T-helper 17 cell (primary cell): ENCODE data around the gene UGT1A6. TPM values are rescaled to one million over a fixed set of nuclear protein-coding genes. Genes with fewer than 3 reads are reported as not detected.

Experiments used
- ATAC-seq: fragments of 150-1000 bp; cut with Tn5 transposase; 2 replicates; pipeline ENCODE4 v1.10.0; 2021; ENCODE audit warnings: mild to moderate bottlenecking, moderate library complexity
- DNase-seq, 3 donors: peaks; one replicate each; pipeline versions ENCODE4 v3.0.0 to v3.0.0-alpha.2; 2020 to 2021
- H3K9me3 ChIP-seq: one replicate; pipeline ENCODE4 v1.7.0; 2013; ENCODE audit warnings: low read length, mild to moderate bottlenecking; ENCODE audit not compliant: control insufficient read depth, poor library complexity, severe bottlenecking
- H3K27ac Mint-ChIP-seq: one replicate; pipeline ENCODE4 v1.8.0; 2022; ENCODE audit warnings: mild to moderate bottlenecking, moderate library complexity, mixed read lengths
- H3K27me3 Mint-ChIP-seq: one replicate; pipeline ENCODE4 v1.8.0; 2022; ENCODE audit warnings: mixed read lengths
- H3K36me3 Mint-ChIP-seq: one replicate; pipeline ENCODE4 v1.8.0; 2022; ENCODE audit warnings: low read depth, mixed read lengths
- H3K4me1 Mint-ChIP-seq: one replicate; pipeline ENCODE4 v1.8.0; 2022; ENCODE audit warnings: mild to moderate bottlenecking, mixed read lengths
- H3K4me3 Mint-ChIP-seq: one replicate; pipeline ENCODE4 v1.8.0; 2022; ENCODE audit warnings: mild to moderate bottlenecking, moderate library complexity, mixed read lengths
- total RNA-seq, 4 donors: library from RNA in 2 of 4; stranded (reverse) in 2 of 4; gene quantifications; one replicate each; pipeline ENCODE4 v1.2.3 and lab custom pipeline; 2022 to 2026

The UGT1A6 gene
- total RNA-seq, 2 donors from 2014 or later: not detected

DNA sequence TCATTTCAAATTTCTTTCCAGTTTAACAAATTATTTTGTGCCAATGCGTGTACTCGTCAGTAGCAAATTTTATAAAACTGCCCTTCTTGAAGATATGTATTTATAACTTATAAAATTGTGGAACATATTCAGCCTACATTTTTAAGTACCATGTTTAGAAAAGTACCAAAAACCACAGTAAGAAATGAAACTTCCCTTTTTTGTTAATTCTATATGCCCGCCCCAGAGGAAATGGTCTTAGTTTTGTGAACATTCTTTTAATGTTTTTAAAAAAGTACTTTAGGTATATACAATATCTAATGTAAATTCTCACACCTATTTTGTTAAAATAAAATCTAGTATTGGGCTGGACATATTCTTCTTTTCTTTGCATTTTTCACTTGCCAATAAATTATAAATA is 19.8 kb upstream of the UGT1A6 start:
- Mint-ChIP-seq H3K36me3 (no peaks in the 10 kb centered on the region), H3K4me1 (no peaks in the 10 kb centered on the region), H3K4me3 (no peak overlapping the region), H3K27ac (no peak overlapping the region), H3K27me3 (peaks cover 54% of the 10 kb centered on the region)
- no peak for ATAC-seq
- no peak for DNase-seq
- no peaks in the 10 kb centered on the region for H3K9me3 ChIP-seq

GRCh38 chr2:233673896-233674295 is 18.8 kb upstream of the UGT1A6 start:
- no peak for DNase-seq
- Mint-ChIP-seq H3K27ac (no peak overlapping the region), H3K4me1 (no peaks in the 10 kb centered on the region), H3K27me3 (peaks cover 61% of the 10 kb centered on the region), H3K36me3 (no peaks in the 10 kb centered on the region), H3K4me3 (no peak overlapping the region)
- ATAC-seq: no peak
- H3K9me3 ChIP-seq: no peaks in the 10 kb centered on the region

DNA sequence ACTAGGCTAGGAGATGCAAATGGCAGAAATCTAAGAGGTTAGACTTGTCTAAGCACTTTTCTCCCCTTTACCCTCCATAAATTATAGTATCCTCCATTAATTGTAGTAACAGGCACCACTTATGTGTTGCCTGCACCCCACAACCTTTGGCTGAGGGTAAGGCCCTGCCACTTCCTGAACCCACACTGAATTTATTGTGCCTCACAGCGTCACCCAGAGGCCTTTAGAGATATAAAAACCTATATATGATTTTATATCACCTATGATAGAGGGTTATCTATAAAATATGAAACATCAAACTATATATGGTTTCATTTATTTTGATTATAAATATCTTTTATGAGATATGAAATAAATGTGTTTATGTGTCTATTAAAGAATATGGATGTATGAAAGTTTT is 18.4 kb upstream of the UGT1A6 start:
- Mint-ChIP-seq H3K4me1 (no peaks in the 10 kb centered on the region), H3K27ac (no peak overlapping the region), H3K4me3 (no peak overlapping the region), H3K27me3 (peaks cover 64% of the 10 kb centered on the region), H3K36me3 (no peaks in the 10 kb centered on the region)
- no peaks in the 10 kb centered on the region for H3K9me3 ChIP-seq
- DNase-seq (no peak), ATAC-seq (no peak)

DNA sequence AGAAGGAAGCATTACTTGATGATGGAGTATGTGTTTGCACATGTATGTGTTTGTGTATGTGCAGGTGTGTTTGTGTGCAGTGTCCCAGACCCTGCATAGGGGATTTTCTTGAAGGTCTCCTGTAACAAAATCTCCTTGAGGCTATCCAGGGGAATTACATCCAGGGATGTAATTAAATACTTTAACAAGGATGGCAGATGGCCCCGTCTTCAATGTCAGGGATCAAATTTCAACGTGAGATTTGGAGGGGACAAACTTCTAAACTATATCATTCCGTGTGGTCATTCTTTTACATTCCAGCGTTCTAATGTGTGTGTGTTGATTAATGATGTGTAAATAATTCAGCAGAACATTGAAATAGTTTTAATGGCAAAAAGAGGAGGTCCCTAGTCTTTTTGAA is 17.7 kb upstream of the UGT1A6 start:
- H3K27me3 Mint-ChIP-seq: peaks cover 67% of the 10 kb centered on the region
- ATAC-seq: no peak

GRCh38 chr2:233676046-233676445 is 16.6 kb upstream of the UGT1A6 start:
- ATAC-seq (no peak), DNase-seq (no peak)
- peaks cover 61% of the 10 kb centered on the region for H3K27me3 Mint-ChIP-seq
- no peaks in the 10 kb centered on the region for H3K4me1 Mint-ChIP-seq
- no peak overlapping the region for H3K4me3 Mint-ChIP-seq
- peaks cover 2% of the 10 kb centered on the region for H3K36me3 Mint-ChIP-seq
- no peaks in the 10 kb centered on the region for H3K9me3 ChIP-seq
- H3K27ac Mint-ChIP-seq: no peak overlapping the region

More for the DNA sequence above, 17.7 kb upstream of the UGT1A6 start:
- H3K4me1 Mint-ChIP-seq: no peaks in the 10 kb centered on the region
- no peak overlapping the region for H3K4me3 Mint-ChIP-seq
- H3K9me3 ChIP-seq: no peaks in the 10 kb centered on the region
- H3K36me3 Mint-ChIP-seq: peaks cover 2% of the 10 kb centered on the region
- DNase-seq: no peak
- H3K27ac Mint-ChIP-seq: no peak overlapping the region

DNA sequence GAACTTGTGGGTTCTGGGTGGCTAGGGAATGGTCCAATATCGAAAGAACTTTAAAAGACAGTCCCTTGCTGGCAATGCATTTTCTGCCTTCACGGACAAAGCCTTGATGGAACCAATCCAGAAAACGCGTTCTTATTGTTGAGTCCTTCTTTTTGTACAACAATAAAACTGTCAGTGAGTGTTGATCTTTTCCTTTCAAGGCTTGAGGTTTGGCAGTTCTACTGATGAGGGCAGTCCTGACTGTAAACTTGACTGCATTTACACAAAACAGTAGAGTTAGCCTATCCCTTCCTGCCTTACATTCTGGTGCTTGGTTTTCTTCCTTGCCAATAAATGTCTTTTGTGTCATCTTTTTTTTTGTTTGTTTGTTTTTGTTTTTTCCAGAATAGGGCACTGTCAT is 13.5 kb upstream of the UGT1A6 start:
- DNase-seq (no peak), ATAC-seq (no peak)
- Mint-ChIP-seq H3K27ac (no peak overlapping the region), H3K4me1 (no peaks in the 10 kb centered on the region), H3K27me3 (peaks cover 54% of the 10 kb centered on the region), H3K36me3 (peaks cover 2% of the 10 kb centered on the region), H3K4me3 (no peak overlapping the region)
- no peaks in the 10 kb centered on the region for H3K9me3 ChIP-seq

- Mint-ChIP-seq H3K4me3 (no peak overlapping the region), H3K36me3 (peaks cover 2% of the 10 kb centered on the region), H3K4me1 (no peaks in the 10 kb centered on the region), H3K27me3 (peaks cover 48% of the 10 kb centered on the region), H3K27ac (no peak overlapping the region)
- no peaks in the 10 kb centered on the region for H3K9me3 ChIP-seq
- ATAC-seq (no peak), DNase-seq (no peak)
Measured at GRCh38 chr2:233680361-233681045, 12.2 kb upstream of the UGT1A6 start.

GRCh38 chr2:233681521-233682099 is 11.1 kb upstream of the UGT1A6 start, which contains the start of gene UGT1A7:
TSS of gene UGT1A7 (plus strand) at chr2:233681901. CDS start at chr2:233681938, 37 bp downstream.
- Mint-ChIP-seq H3K27ac (no peak within 1 kb of the TSS), H3K36me3 (peaks cover 3% of the 10 kb centered on the region), H3K4me3 (no peak within 1 kb of the TSS), H3K27me3 (peaks cover 43% of the 10 kb centered on the region), H3K4me1 (no peaks in the 10 kb centered on the region)
- no peaks in the 10 kb centered on the region for H3K9me3 ChIP-seq
- no peak for DNase-seq
- no peak for ATAC-seq

DNA sequence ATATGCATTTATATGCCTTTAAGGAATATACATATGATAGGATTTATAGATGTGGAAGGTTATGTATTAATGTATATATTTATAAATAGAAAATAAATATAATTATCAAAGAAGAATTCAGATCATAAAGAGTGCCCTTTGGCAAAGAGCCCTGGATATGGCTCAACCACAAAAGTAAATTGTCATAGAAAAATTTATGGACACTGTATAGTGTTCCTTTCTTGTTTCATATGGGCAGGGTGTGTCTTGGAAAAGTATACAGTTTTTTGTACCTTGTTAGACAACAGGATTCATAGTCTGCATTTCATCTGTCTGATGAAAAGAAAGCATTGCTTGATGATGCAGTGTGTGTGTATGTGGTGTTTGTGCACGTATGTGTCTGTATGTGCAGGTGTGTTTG is 8.1 kb upstream of the UGT1A6 start:
- Mint-ChIP-seq H3K27ac (no peak overlapping the region), H3K27me3 (peaks cover 36% of the 10 kb centered on the region), H3K4me1 (no peaks in the 10 kb centered on the region), H3K4me3 (no peak overlapping the region), H3K36me3 (peaks cover 5% of the 10 kb centered on the region)
- H3K9me3 ChIP-seq: no peaks in the 10 kb centered on the region
- DNase-seq (no peak), ATAC-seq (no peak)

- no peak for DNase-seq
- H3K36me3 Mint-ChIP-seq: peaks cover 3% of the 10 kb centered on the region
- H3K9me3 ChIP-seq: no peaks in the 10 kb centered on the region
- H3K27me3 Mint-ChIP-seq: peaks cover 40% of the 10 kb centered on the region
- H3K27ac Mint-ChIP-seq: no peak overlapping the region
- no peak overlapping the region for H3K4me3 Mint-ChIP-seq
- H3K4me1 Mint-ChIP-seq: no peaks in the 10 kb centered on the region
- no peak for ATAC-seq
Measured at GRCh38 chr2:233686928-233687327, 5.8 kb upstream of the UGT1A6 start.

- Mint-ChIP-seq H3K27me3 (peaks cover 51% of the 10 kb centered on the region), H3K4me3 (no peak overlapping the region), H3K27ac (no peak overlapping the region), H3K36me3 (peaks cover 3% of the 10 kb centered on the region), H3K4me1 (no peaks in the 10 kb centered on the region)
- H3K9me3 ChIP-seq: no peaks in the 10 kb centered on the region
- ATAC-seq: no peak
- DNase-seq: no peak
Measured at GRCh38 chr2:233688341-233688740, 4.3 kb upstream of the UGT1A6 start.

- H3K4me1 Mint-ChIP-seq: no peaks in the 10 kb centered on the region
- ATAC-seq (no peak), DNase-seq (no peak)
- H3K36me3 Mint-ChIP-seq: peaks cover 3% of the 10 kb centered on the region
- H3K9me3 ChIP-seq: no peaks in the 10 kb centered on the region
- H3K27ac Mint-ChIP-seq: no peak overlapping the region
- H3K27me3 Mint-ChIP-seq: peaks cover 53% of the 10 kb centered on the region
- no peak overlapping the region for H3K4me3 Mint-ChIP-seq
Measured at GRCh38 chr2:233689031-233689430, 3.7 kb upstream of the UGT1A6 start.

- Mint-ChIP-seq H3K4me1 (no peaks in the 10 kb centered on the region), H3K4me3 (no peak overlapping the region), H3K36me3 (peaks cover 3% of the 10 kb centered on the region), H3K27ac (no peak overlapping the region), H3K27me3 (peaks cover 52% of the 10 kb centered on the region)
- DNase-seq (no peak), ATAC-seq (no peak)
- no peaks in the 10 kb centered on the region for H3K9me3 ChIP-seq
Measured at GRCh38 chr2:233689501-233689900, 3.2 kb upstream of the UGT1A6 start.

GRCh38 chr2:233690444-233690843 is 2.2 kb upstream of the UGT1A6 start:
- Mint-ChIP-seq H3K36me3 (peaks cover 3% of the 10 kb centered on the region), H3K4me3 (no peak overlapping the region), H3K4me1 (no peaks in the 10 kb centered on the region), H3K27ac (no peak overlapping the region), H3K27me3 (peaks cover 52% of the 10 kb centered on the region)
- ATAC-seq (no peak), DNase-seq (no peak)
- H3K9me3 ChIP-seq: no peaks in the 10 kb centered on the region
